Motor neuron (in vitro differentiated cells): ENCODE data around the gene THEM5. TPM values are rescaled to one million over a fixed set of nuclear protein-coding genes. Genes with fewer than 3 reads are reported as not detected.

Experiments
- total RNA-seq, 8 experiments: library from RNA; unstranded; fragments of 300-600 nt; gene quantifications; 2 replicates each; pipeline versions ENCODE4 v1.2.3 to v1.2.4, GENCODE V29; 2022

Gene THEM5
- total RNA-seq, 8 experiments from 2014 or later: 1.8 TPM; not detected in 7

Other genes with a start within 250 kb of the THEM5 start
- gene SNX27, start 241.7 kb downstream of the THEM5 start, total RNA-seq: 10 to 100 TPM; 13.9 to 38.7 (median 31.0) TPM
- 100 to 1,000 TPM in 1 of 8 experiments, 10 to 100 TPM in 4, under 1 TPM in 3; 0.09 to 108 (median 44.7) TPM for gene CELF3, start 136.9 kb downstream of the THEM5 start, total RNA-seq
- gene RIIAD1, start 132.2 kb downstream of the THEM5 start, total RNA-seq: 10 to 100 TPM in 2 of 8 experiments, 1 to 10 TPM in 4, not detected in 2; 1.1 to 20.8 (median 9.0) TPM
- 100 to 1,000 TPM in 1 of 8 experiments, 10 to 100 TPM in 7; 63.2 to 122 (median 72.8) TPM for gene MRPL9, start 90.2 kb downstream of the THEM5 start, total RNA-seq
- gene TDRKH, start 63.2 kb downstream of the THEM5 start, total RNA-seq: 10 to 100 TPM in 5 of 8 experiments, 1 to 10 TPM in 3; 1.1 to 38.3 (median 17.5) TPM
- under 1 TPM in 6 of 8 experiments, not detected in 2; 0.05 to 0.57 (median 0.22) TPM for gene LINGO4, start 48.3 kb downstream of the THEM5 start, total RNA-seq
- gene RORC, start 21.9 kb downstream of the THEM5 start, total RNA-seq: 1 to 10 TPM in 1 of 8 experiments, under 1 TPM in 6, not detected in 1; 0.05 to 1.0 (median 0.23) TPM
- gene C2CD4D, start 13.9 kb downstream of the THEM5 start, total RNA-seq: under 1 TPM in 4 of 8 experiments, not detected in 4; 0.21 to 0.61 (median 0.23) TPM
- gene THEM4, start 55.8 kb upstream of the THEM5 start, total RNA-seq: 10 to 100 TPM; 15.6 to 25.8 (median 21.8) TPM
- 100 to 1,000 TPM in 3 of 8 experiments, 10 to 100 TPM in 1, 1 to 10 TPM in 2, under 1 TPM in 2; 0.46 to 399 (median 22.8) TPM for gene S100A10, start 140.1 kb upstream of the THEM5 start, total RNA-seq
- 100 to 1,000 TPM in 2 of 8 experiments, 10 to 100 TPM in 2, 1 to 10 TPM in 1, not detected in 3; 2.2 to 494 (median 45.8) TPM for gene S100A11, start 183.3 kb upstream of the THEM5 start, total RNA-seq
- gene TCHHL1, start 235.4 kb upstream of the THEM5 start, total RNA-seq: under 1 TPM in 4 of 8 experiments, not detected in 4; 0.13 to 0.43 (median 0.17) TPM